Activated CD4-positive, alpha-beta T cell treated with anti-CD3 and anti-CD28 coated beads for 48 hours (primary cell): ENCODE measurements around the gene COL8A2.

Source experiments
- DNase-seq: peaks from one replicate; pipeline ENCODE4 v3.0.0-alpha.2; 2020

COL8A2 gene

DNA sequence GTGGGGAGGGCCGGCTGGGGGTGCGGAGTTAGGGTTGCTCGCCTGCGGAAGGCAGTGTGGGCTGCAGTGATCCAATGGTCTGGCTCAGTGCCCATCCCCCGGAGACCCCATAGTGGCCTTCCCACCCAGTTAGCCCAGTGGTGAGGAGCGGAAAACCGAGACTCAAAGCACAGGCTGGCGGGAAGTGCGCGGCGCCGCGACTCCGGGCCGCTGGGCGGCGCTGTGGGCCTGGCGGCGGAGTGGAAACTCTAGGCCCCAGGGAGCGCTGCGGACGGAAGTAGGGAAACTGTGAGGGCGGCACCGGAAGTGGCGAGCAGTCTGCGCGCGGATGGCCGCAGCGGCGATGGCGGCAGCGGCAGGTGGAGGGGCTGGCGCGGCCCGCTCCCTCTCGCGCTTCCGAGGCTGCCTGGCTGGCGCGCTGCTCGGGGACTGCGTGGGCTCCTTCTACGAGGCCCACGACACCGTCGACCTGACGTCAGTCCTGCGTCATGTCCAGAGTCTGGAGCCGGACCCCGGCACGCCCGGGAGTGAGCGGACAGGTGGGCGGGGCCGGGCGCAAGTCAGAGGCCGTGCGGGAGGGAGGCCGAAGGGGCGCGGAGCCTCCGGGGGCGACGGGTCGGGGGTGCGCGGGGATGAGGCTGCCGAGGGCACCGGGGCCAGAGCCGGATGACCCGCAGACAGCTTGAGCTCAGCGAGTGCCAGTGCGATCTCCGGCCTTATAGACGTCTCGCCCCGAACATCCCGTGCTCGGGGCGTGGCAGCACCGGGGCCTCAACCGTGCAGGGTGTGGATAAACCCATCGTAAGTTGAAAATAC lies 36.2 kb downstream of the COL8A2 start, which contains the start of gene ADPRS:
Gene ADPRS, plus strand, starts transcription at position 316 of the 816 bp plus-strand sequence. Its CDS starts 13 bp downstream, at position 329.
- peak; percentile 94 for DNase-seq

DNA sequence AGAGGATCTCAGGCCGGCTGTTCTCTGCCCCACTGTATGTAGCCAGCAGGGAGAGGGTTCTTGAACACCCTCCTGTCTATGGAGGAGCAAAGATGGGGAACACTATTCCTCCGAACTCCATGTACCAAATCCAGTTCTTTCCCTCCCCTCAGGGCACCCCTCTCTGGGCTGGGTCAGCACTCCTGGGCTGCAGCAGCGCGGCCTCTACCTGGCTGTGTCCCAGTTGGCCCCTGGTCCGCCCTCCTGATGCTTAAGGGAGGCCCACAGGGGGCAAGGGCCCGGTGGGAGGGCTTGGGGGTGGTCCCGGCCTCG lies 36.8 kb downstream of the COL8A2 start:
- no peak for DNase-seq

DNA sequence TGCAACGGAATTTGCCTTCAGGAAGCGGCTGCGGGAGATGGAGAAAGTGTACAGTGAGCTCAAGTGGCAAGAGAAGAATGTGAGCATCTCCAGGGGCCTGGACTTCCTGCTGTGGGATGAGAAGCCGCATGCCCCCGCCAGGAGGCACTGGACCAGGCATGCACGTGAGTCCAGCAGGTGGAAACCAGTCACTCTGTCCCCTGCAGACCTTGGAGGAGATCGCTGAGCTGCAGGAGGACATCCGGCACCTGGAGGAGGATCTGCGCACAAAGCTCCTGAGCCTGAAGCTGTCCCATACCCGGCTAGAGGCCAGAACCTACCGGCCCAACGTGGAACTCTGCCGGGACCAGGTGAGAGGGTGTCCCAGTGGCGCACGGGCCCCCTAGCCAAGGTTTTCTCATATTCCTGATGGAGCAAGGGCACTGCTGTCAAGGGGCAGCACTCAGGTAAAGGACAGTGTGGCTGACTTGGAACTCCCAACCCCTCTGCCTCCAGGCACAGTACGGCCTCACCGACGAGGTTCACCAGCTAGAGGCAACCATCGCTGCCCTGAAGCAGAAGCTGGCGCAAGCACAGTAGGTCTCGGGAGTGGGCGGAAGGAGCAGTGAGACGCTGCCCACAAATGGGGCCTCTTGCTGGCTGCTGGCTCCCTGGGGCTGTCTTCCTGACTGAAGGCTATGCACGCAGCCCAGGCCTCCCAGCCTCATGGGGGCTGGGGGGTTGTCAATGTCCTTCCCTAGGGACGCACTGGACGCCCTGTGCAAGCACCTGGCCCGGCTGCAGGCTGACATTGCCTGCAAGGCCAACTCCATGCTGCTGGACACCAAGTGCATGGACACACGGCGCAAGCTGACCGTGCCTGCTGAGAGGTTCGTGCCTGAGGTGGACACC lies 37.5 kb downstream of the COL8A2 start:
- no peak for DNase-seq

DNA sequence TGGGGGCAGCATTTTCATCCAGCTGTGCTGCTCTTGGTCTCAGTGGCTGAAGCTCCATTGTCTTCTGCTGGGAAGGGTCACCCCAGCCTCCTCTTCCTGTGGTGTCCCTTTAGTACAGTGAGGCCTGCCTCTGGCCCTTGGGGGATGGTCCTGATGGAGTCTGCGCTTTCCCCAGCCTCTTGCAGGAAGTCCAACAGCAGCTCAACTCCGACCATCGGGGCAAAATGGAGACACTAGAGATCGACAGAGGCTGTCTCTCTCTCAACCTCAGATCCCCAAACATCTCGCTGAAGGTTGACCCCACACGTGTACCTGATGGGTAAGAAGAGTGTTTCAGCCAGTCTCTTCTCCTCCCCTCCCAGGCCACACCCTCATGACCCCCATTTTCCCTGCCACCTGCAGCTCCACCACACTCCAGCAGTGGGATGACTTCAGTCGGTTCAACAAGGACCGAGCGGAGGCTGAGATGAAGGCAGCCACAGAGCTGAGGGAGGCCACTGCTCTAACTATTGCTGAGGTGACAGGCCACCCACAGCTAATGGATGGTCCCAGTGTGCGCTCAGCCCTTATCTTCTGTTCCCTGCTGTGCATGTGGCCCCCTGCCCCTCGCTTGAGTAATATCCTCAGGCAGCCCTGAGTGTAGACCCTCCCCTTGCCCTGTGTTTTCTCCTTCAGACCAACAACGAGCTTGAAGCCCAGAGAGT lies 38.3 kb downstream of the COL8A2 start:
- no peak for DNase-seq

DNA sequence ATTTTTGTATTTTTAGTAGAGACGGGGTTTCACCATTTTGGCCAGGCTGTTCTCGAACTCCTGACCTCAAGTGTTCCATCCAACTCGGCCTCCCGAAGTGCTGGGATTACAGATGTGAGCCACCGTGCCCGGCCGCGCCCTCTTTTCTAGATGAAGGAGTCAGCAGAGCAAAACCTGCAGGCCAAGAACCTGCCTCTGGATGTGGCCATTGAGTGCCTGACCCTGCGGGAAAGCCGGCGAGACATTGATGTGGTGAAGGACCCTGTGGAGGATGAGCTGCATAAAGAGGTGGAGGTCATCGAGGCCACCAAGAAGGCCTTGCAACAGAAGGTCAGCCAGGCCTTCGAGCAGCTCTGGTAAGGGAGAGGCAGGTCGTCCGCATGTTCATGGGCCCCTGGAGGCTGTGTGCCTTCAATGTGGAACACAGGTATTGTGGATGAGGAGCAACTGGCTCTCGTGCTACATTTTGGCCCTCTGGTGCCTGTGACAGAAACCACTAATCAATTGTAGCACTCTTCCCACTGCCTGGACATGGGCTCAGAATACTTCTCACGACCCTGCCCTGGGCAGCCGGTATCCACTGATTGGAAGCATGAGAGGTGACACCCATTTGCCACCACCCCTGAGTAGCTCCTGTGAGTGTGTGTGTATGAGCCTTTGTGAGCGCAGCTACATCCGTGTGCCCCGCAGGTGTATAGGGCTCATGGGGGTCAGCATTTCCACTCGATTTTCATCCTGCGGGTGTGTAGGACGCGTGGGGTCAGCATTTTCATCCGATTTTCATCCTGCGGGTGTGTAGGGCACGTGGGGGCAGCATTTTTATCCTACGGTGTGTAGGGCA lies 39.1 kb downstream of the COL8A2 start:
- no peak for DNase-seq

DNA sequence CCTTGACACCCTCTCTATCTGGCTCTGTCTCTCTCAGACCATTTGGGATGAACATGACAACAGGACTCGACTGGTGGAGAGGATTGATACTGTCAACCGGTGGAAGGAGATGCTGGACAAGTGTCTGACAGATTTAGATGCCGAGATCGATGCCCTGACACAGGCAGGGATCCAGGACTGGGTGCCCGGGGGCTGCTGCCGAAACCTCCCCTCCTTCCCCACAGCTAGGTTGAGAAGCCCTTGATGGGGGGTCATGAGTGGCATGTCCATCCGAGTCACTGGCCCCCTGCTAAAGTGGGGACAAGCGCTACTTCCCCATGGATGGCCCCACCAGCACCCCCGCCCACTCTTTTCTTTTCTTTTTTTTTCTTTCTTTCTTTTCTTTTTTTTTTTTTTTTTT lies 39.9 kb downstream of the COL8A2 start:
- DNase-seq: no peak

DNA sequence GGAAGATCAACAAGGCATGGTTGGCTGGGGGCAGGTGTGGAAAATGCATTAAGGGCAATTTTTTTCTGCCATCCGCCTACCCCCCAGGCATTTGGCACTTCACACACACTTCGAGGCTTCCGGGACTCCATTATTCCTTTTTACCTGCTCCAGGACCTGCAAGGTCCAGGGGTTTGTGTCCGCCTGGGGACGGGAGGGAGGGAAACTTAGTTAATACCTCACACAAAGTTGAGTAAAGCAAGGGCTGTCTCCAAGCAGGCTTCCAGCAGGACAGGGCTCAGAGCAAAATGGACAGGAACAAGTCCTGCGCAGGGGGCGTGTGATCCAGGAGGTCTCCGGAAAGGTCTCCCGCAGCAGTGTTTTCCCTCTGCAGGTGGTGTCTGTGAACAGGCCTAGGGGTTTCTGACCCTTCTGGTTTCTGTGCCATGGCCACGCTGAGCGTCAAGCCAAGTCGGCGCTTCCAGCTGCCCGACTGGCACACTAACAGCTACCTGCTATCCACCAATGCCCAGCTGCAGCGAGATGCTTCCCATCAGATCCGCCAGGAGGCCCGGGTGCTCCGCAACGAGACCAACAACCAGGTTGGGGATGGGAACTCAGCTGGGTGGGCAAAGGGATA lies 40.4 kb downstream of the COL8A2 start:
- DNase-seq: no peak

DNA sequence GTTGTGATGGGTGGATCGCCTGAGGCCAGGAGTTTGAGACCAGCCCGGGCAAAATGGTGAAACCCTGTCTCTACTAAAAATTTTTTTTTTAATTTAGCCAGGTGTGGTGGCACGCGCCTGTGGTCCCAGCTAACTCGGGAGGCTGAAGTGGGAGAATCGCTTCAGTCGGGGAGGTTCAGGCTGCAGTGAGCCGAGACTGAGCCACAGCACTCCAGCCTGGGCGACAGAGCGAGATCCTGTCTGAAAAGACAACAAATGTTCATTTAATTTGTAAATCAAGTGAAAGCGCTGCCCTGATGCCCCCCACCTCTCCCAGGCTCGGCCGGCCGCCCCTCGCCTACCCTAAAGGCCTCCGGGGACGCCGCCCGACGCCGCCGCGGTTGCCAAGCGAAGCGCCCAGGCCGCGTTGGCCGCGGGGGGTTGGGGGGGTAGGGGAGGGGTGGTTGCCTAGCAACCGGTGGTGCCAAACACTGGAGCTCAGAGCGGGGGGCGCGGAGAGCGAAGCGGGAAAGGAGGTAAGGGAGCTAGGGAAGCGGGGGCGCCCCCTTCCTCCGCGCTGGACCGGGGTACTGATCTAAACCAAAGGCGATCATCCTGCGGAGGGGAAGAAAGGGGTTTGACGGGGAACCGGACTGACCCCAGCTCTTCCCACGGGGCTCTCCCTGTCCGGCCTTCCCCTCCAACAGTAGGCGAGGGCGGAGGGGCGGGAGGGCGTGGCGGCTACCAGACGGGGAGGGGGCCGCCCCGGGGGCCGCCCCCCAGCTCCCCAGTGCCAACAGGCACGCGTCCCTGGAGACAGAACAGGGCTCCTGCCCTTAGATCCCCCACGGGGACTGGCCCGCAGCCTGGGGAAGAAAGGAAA lies 41.2 kb downstream of the COL8A2 start, which contains the start of gene TEKT2:
Gene TEKT2, plus strand, starts transcription at position 460 of the 862 bp plus-strand sequence. CDS start 828 bp downstream, outside the sequence.
- DNase-seq: no peak

DNA sequence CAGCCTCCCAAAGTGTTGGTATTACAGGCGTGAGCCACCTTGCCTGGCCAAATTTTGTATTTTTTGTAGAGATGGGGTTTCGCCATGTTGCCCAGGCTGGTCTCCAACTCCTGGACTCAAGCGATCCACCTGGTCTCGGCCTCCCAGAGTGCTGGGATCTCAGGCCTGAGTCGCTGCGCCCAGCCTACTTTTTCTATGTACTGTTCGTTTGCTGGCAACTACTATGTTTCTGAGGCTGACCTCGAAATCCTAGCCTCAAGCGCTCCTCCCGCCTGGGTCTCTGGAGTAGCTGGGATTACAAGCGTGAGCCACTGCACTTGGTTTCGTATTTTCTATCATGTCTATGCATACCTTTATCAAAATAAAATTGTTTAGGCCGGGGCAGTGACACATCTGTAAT lies 41.8 kb downstream of the COL8A2 start:
- no peak for DNase-seq

DNA sequence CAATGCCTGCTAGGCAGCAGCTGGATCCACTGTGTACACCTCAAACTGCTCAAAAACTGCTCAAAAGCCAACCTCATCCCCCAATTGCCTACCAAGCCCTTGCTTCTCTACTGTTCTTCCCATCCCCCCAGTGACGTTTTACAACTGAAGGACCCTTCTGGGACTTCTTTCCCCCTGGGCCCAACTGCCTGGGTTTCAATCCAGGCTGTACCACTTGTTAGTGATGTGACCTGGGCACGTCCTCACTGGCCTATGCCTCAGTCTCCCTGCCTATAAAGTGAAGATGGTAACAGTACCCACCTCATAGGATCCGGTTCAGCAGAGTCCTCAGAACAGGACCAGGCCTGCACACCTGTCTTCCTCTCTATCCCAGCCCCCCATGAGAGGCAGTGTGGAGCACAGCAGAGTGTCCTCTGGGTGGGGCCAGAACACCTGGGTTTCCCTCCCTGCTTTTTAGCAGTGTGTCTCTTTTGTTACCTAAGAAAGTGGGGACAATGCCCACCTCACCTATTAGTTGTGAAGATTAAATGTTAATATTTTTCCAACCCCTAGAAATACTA lies 43.0 kb downstream of the COL8A2 start:
- no peak for DNase-seq

DNA sequence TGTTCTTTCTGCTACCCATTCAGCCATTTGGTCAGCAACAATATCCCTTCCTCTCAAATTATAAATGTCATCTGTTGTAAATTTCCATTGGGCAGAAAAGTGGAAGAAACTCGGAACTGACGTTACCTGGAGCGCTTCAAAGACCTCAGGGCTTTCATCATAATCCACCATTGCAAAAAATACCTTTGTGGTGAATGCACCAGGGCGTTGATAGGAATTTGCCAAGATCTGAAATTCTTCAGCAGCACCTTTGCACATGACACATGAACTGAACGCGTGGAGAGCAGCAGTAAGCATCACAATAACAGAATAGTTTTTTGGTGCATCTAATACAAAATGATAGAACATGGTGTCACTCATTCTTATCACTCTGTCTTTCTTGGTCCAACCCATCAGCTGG lies 44.2 kb downstream of the COL8A2 start:
- DNase-seq: no peak

DNA sequence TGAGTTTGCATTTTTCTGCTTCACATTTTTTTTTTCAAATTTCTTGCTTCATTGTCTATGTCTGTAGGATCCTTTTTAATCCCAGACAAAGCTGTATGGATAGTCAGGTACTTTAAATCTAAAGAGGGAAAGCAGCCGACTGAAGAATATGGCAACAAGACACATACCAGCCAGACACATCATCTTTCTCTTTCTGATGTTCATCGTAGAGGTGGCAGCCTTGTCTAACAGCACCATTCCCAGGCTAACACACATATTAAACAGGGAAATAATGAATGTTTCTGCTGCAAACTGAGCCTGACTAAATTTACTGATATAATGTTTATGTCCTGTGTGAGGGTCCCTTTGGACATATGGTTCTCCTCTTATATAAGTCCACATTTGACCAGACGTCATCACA lies 44.8 kb downstream of the COL8A2 start:
- DNase-seq: no peak

DNA sequence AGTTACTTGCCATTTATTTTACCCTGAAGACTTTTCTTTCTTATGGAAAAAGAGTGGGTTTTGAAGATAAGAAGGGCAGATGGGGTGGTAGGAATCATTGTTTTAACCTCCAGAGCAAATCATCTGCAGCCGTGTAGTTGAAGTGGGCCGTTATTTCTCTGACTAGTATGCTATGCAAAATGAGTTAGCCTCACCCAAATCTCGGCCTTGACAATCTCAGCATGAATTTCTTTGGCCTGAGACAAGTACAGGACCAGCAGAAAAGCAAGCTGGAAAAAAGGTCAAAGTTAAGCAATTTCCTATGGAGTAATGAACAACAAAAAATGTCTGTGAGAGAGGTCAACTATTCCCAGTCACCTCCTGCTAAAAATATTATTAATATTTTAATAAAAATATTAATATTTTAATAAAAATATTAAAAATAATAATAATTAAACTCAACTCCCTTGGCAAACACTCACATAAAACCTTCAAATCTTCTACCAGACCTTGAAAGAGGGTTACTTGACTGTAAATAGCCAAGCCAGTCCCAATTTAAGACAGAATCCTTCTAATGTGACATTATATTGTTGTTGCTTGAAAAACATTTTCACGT lies 47.9 kb downstream of the COL8A2 start:
- DNase-seq: no peak

DNA sequence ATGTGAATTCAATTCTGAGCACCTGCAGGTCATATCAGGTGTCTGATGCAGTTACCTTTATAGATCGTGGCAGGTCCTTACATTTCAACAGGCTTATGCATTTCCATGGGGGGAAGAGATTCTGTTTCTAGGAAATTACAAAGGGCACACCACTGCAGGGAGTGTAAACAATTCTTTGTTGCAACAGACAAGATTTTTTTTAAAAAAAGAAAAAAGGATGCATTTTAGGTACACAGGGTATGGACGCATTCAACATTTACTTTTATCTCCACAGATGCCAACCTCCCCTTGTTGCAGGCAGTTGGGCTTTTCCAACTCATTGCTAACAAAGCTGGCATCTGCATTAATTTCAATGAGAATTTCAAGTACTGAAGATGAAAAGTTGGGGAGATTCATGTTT lies 54.7 kb downstream of the COL8A2 start:
- no peak for DNase-seq

DNA sequence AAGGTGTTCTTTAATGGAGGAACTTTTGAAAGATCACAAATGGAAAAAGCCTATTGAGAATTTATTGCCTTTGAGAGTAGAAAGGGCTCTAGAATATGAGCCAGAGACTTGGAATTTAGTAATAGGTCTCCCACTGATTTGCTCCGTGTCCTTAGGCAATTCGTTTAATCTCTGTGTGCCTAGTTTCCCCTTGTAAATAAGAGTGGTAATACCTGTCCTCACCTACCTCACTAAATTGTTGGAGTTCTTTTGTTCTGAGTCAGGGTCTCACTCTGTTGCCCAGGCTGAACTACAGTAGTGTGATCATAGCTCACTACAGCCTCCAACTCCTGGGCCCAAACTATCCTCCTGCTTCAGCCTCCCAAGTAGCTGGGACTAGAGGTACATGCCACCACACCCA lies 56.2 kb downstream of the COL8A2 start:
- DNase-seq: no peak

DNA sequence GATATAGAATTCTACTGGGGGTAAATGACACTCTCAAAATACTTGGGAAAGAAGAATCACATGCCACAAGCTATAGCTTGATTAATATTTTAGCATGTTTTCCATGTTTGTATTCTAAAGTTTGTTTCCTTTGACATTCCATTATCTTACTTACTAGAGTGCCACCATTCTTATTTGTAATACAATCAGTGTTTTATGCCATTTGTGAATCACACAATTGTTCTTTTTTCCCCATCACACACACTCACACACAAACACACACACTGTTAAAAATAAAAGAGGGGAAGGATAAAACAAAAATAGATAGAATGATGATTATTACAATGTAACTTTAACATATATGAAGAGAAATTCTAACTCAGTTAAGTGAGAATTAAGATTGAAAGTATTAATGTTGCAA lies 57.2 kb downstream of the COL8A2 start:
- DNase-seq: no peak

DNA sequence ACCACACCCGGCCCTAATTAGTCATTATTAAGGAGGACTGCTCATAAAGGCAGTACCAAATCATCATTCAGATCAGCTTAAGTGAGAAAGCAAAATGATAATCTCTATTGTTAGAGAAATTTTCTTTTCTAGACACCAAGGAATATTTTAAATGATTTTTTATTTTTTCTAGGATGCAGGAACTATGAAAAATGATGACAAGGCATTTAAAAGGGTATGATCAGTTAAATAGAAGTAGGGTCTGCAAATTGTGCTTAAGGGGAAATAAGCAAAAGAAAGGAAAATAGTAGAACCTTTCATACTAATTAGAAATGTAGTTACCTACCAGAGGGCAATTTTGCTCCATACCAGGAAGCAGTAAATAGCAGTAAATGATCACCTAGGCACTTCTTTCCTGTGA lies 62.7 kb downstream of the COL8A2 start:
- no peak for DNase-seq

DNA sequence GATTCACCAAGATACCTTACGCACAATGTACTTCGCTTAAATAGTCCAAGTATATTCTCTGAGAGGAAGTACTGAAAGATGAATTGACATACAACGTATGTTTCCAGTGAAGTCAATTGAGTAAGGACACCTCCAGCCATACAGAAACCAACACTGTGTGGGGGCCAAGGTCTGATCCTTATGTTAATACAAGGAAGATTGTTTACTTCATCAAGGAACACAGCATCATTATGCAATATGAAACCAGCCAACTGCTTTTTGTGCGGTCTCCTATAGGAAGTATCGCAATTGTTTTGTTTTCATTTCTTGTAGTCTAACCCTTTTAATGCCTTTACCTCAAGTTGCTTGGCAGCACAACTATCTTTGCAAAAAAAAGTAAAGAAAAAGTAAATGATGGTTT lies 69.3 kb downstream of the COL8A2 start:
- no peak for DNase-seq

DNA sequence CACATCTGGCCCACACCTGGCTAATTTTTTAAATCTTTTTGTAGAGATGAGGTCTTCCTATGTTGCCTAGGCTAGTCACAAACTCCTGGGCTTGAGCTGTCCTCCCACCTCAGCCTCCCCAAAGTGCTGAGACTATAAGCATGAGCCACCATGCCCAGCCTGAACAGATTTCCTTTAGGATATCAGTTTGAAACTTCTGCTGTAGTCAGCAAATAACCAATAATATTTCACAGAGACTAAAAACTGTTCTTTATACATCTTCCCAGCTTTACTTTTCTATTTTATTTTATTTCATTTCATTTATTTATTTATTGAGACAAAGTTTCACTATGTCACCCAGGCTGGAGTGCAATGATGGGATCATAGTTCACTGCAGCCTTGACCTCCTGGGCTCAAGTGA lies 71.0 kb downstream of the COL8A2 start:
- DNase-seq: no peak

DNA sequence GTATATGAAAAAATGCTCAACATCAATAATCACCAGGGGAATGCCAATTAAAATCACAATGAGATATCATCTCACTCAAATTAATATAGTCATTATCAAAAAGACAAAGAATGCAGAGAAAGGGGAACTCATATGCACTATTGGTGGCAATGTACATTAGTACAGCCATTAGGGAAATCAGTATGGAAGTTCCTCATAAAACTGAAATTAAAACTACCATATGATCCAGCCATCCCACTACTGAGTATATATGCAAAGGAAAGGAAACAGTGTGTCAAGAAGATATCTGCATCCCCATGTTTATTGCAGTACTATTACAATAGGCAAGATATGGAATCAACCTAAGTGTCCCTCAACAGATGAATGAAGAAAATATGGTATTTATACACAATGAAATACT lies 73.2 kb downstream of the COL8A2 start:
- DNase-seq: no peak
